RWPE1 (cell line): Measurements from ENCODE around the gene RAB11FIP4.

Source experiments
- CTCF ChIA-PET: fragments of 350-600 bp; sonication (Branson Sonifier 250); formaldehyde crosslinking; extraction: SDS; loops from one replicate; lab custom pipeline; 2021; lab: Yijun Ruan, JAX
- POLR2A ChIA-PET: fragments of 400-600 bp; formaldehyde crosslinking; extraction: SDS; loops from one replicate; lab custom pipeline; 2020; ENCODE audit warnings: antibody characterized with exemption; ENCODE audit not compliant: low non-redundant PET; lab: Yijun Ruan, JAX
- DNase-seq: peaks from one replicate; pipeline ENCODE4 v3.0.0; 2012; ENCODE audit warnings: low spot score
- H3K27ac ChIP-seq: fragments of 450-650 bp; 2 replicates; pipeline ENCODE4 v1.5.1; 2017
- CTCF ChIP-seq: fragments of 450-650 bp; conservative IDR thresholded peaks from 2 replicates; pipeline ENCODE4 v1.5.1; 2017; ENCODE audit warnings: low read depth, mild to moderate bottlenecking

The RAB11FIP4 gene

DNA sequence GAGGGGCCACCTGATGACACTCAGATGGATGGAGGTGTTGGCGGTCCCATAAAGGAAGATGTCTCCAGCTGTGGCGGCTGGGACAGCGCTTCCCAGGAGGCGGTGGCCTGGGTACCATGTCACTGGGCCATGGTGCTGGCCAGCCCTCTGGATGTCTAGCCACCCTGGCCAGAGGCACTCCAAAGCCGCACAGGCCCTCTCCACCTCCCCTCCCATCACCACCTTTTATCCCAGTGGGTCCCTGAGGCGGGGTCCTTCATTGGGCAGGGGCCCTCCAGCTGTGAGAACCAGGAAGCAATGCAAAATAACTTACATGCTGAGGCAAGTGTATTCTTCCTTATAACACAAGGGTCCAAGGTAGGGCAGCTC lies 23.1 kb downstream of the RAB11FIP4 start:
- CTCF ChIA-PET = interaction anchor here (0.7 kb wide), 1 partner anchor 17 kb away, joined by 5 read pairs; no protein-coding TSS in a partner anchor
- no peak for TF ChIP-seq CTCF
- no peak for DNase-seq
- POLR2A ChIA-PET = no interaction called here
- H3K27ac ChIP-seq = no peak overlapping the region

DNA sequence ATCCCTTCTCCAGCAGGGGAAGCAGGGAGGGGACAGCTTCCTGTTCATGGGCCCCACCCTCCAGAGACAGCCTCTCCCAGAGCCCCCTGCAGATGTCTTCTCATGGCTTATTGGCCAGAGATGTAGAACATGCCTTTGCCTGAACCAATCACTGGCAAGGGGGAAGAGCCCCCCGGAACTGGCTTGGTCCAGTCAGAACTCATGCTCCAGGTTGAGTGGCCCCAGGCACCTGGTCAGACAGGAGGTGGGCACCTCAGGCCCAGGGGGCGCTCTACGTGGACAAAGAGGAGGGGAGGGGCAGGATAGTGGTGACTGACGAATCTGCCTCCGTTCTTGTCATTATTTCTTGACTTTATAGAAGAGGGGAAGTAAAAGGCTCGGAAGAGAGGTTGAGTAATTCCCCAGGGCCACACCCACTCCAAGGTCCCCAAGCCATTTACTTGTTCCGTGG lies 23.6 kb downstream of the RAB11FIP4 start:
- H3K27ac ChIP-seq = no peak overlapping the region
- TF ChIP-seq CTCF = no peak
- ChIA-PET POLR2A (no interaction called here), CTCF (interaction anchor here (1.0 kb wide), 1 partner anchor 23 kb away, joined by 3 read pairs; no protein-coding TSS in a partner anchor)
- no peak for DNase-seq

GRCh38 chr17:31415640-31416502 lies 24.4 kb downstream of the RAB11FIP4 start:
- ChIA-PET CTCF (interaction anchor here (1.0 kb wide), 1 partner anchor 22 kb away, joined by 3 read pairs; no protein-coding TSS in a partner anchor), POLR2A (no interaction called here)
- no peak for TF ChIP-seq CTCF
- no peak for DNase-seq
- no peak overlapping the region for H3K27ac ChIP-seq

DNA sequence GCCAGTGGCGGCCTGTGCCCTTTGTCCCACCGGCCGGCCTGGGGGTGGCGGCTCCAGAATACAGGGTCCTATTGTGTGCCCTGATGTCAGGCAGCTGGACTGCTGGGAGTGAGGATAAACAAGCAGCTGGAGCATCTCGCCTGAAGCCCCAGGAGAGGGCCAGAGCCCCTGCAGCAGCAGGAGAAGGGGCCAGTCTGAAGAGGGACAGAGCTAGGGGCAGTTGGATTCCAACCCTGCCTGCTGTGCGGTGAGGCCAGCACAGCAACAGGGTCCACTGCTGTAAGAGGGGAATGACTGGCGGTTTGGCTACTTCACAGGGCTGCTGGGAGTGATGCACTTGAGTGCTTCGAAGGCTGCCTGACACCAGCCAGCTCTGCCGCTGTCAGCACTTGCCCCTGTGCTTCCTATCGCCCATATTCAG lies 25.0 kb downstream of the RAB11FIP4 start:
- ChIA-PET POLR2A (no interaction called here), CTCF (no interaction called here)
- TF ChIP-seq CTCF = no peak
- H3K27ac ChIP-seq = no peak overlapping the region
- DNase-seq = no peak

- H3K27ac ChIP-seq = no peak overlapping the region
- DNase-seq = no peak
- ChIA-PET CTCF (no interaction called here), POLR2A (no interaction called here)
- TF ChIP-seq CTCF = no peak
These were observed 25.7 kb downstream of the RAB11FIP4 start for GRCh38 chr17:31417051-31417792.

GRCh38 chr17:31418773-31419350 lies 27.4 kb downstream of the RAB11FIP4 start:
- POLR2A ChIA-PET = no interaction called here
- CTCF ChIA-PET = no interaction called here
- DNase-seq = no peak

More at GRCh38 chr17:31418773-31419350, 27.4 kb downstream of the RAB11FIP4 start:
- TF ChIP-seq CTCF = no peak
- no peak overlapping the region for H3K27ac ChIP-seq
